Thyroid gland (tissue), 4 donors: ENCODE measurements around the gene HPRT1. TPM values are rescaled to one million over a fixed set of nuclear protein-coding genes. Genes with fewer than 3 reads are reported as not detected.

Experiments
- DNase-seq, 2 donors: peaks; one replicate each; pipeline ENCODE4 v3.0.0-alpha.2; 2019
- H3K27ac ChIP-seq, 3 donors: fragments of 200-600 bp; sonication (generic); 1 replicate in 2 of 3; 2 replicates in 1 of 3; pipeline ENCODE4 v1.5.1; 2016 to 2019; ENCODE audit warnings: mild to moderate bottlenecking in 1 of 3, moderate library complexity in 1 of 3
- H3K27me3 ChIP-seq: fragments of 200-600 bp; sonication (generic); one replicate; pipeline ENCODE4 v1.5.1; 2019
- H3K36me3 ChIP-seq, 2 donors: fragments of 200-600 bp; sonication (generic); one replicate each; pipeline ENCODE4 v1.5.1; 2016 to 2019
- H3K4me1 ChIP-seq, 2 donors: fragments of 200-600 bp; sonication (generic); one replicate each; pipeline ENCODE4 v1.5.1; 2017 to 2019
- H3K4me3 ChIP-seq, 3 donors: fragments of 200-600 bp; sonication (generic); replicated peaks in 1 of 3; 1 replicate in 2 of 3; 2 replicates in 1 of 3; pipeline ENCODE4 v1.5.1; 2016; ENCODE audit warnings: mild to moderate bottlenecking in 1 of 3
- H3K9me3 ChIP-seq: fragments of 200-600 bp; sonication (generic); one replicate; pipeline ENCODE4 v1.5.1; 2017
- CTCF ChIP-seq, 6 experiments: fragments of 200-600 bp in 3 of 6; fragments of 450-650 bp in 3 of 6; sonication (generic) in 3 of 6; IDR thresholded peaks; one replicate each; pipeline ENCODE4 v1.5.1; 2016 to 2019; ENCODE audit warnings: antibody characterized with exemption in 6 of 6, mild to moderate bottlenecking in 2 of 6, inconsistent platforms in 1 of 6, moderate library complexity in 1 of 6
- POLR2A ChIP-seq, 2 donors: fragments of 450-650 bp; IDR thresholded peaks; one replicate each; pipeline ENCODE4 v1.6.1; 2017; ENCODE audit warnings: antibody characterized with exemption in 2 of 2, mild to moderate bottlenecking in 2 of 2, moderate library complexity in 1 of 2
- WGBS, 2 donors: methylation state at CpG; one replicate each; pipeline ENCODE4 v1.1.5; 2017; 5-methylcytosine and 5-hydroxymethylcytosine counted together
- intact Hi-C: fragments of 100-400 bp; cut with DNase I; formaldehyde crosslinking; loops from one replicate; pipeline ENCODE4 v1.15.1; 2023
- microRNA counts, 2 donors: library from miRNA; unstranded; fragments of <30 nt; microRNA quantifications; one replicate each; lab custom pipeline; 2016 to 2017
- microRNA-seq: library from miRNA; unstranded; fragments of <30 nt; microRNA quantifications from one replicate; pipeline ENCODE4, GENCODE V29; 2016
- small RNA-seq: library from RNA; depleted of rRNA; stranded (forward); fragments of <200 nt; gene quantifications from one replicate; pipeline ENCODE3, GENCODE V24; 2016
- total RNA-seq, 4 donors: library from RNA; depleted of rRNA; stranded (reverse); fragments of >200 nt; gene quantifications; one replicate each; pipeline ENCODE4 v1.2.3, GENCODE V29; 2016

The HPRT1 gene
- total RNA-seq, 4 donors from 2014 or later: 13.4 to 29.2 (median 21.2) TPM

- Histone ChIP-seq H3K9me3 (no peaks in the 10 kb centered on the region), H3K4me1 (peaks cover 13 to 17% of the 10 kb centered on the region in 2 donors), H3K27ac (no peak overlapping the region), H3K36me3 (no peaks in the 10 kb centered on the region), H3K27me3 (no peaks in the 10 kb centered on the region), H3K4me3 (no peak overlapping the region)
- 87 to 92% methylated on average over 3 to 13 of the region's 35 CpGs for WGBS, 2 donors
- DNase-seq: no peak
- intact Hi-C loops: no loop called here
- TF ChIP-seq POLR2A (IDR thresholded peaks at IDR 0.05) (no peak), CTCF (IDR thresholded peaks at IDR 0.05) (no peak)
Measured at GRCh38 chrX:134546187-134546586, 86.2 kb downstream of the HPRT1 start.

GRCh38 chrX:134547047-134547679 is 87.2 kb downstream of the HPRT1 start:
- H3K4me3 ChIP-seq: no peak overlapping the region
- intact Hi-C loops: no loop called here
- H3K36me3 ChIP-seq: no peaks in the 10 kb centered on the region
- no peaks in the 10 kb centered on the region for H3K27me3 ChIP-seq
- peaks cover 16% of the 10 kb centered on the region in 2 donors for H3K4me1 ChIP-seq
- 42 to 63% methylated on average over 7 of the region's 7 CpGs for WGBS, 2 donors
- no peak for DNase-seq
- no peaks in the 10 kb centered on the region for H3K9me3 ChIP-seq
- no peak overlapping the region for H3K27ac ChIP-seq
- TF ChIP-seq POLR2A (IDR thresholded peaks at IDR 0.05) (no peak), CTCF (IDR thresholded peaks at IDR 0.05) (no peak)

- H3K9me3 ChIP-seq: no peaks in the 10 kb centered on the region
- H3K27me3 ChIP-seq: no peaks in the 10 kb centered on the region
- peak overlapping the region in 2 of 3 donors; percentile 30 to 50 for H3K4me3 ChIP-seq
- H3K27ac ChIP-seq: peak overlapping the region; percentile 42 to 86 (median 73)
- peaks cover 3 to 6% of the 10 kb centered on the region in 2 donors for H3K4me1 ChIP-seq
- WGBS, 2 donors: 1% methylated on average over 33 of the region's 33 CpGs
- intact Hi-C loops: no loop called here
- peak in 1 of 2 donors; percentile 29 for TF ChIP-seq POLR2A (IDR thresholded peaks at IDR 0.05)
- no peak for TF ChIP-seq CTCF (IDR thresholded peaks at IDR 0.05)
- H3K36me3 ChIP-seq: no peaks in the 10 kb centered on the region
- DNase-seq: no peak
Measured at GRCh38 chrX:134548257-134549201, 88.6 kb downstream of the HPRT1 start.

MicroRNAs within 50 kb of the gene (microRNA counts, 767-probe panel; counts per million panel counts)
- microRNA hsa-miR-424-5p (lab: Ali Mortazavi, UCI): 0 to 1,626 counts per million in 2 donors
- 3,220 to 5,869 counts per million in 2 donors for microRNA hsa-miR-450a-5p (lab: Ali Mortazavi, UCI)
- microRNA hsa-miR-450b-3p (lab: Ali Mortazavi, UCI): 0 counts per million in 2 donors
- microRNA hsa-miR-450b-5p (lab: Ali Mortazavi, UCI): 0 to 2,199 counts per million in 2 donors
- microRNA hsa-miR-503 (lab: Ali Mortazavi, UCI): 1,945 to 2,953 counts per million in 2 donors
- microRNA hsa-miR-542-3p (lab: Ali Mortazavi, UCI): 2,368 to 4,032 counts per million in 2 donors
- 3,441 to 4,690 counts per million in 2 donors for microRNA hsa-miR-542-5p (lab: Ali Mortazavi, UCI)

Small RNAs within 50 kb of the gene (microRNA-seq; reads per million reads assigned to microRNA genes)
- gene MIR424: 16,189 reads per million, percentile 96 among the genes with 10 or more reads in this experiment
- 4.8 reads per million, percentile 9 among the genes with 10 or more reads in this experiment for gene MIR450A1
- 20.1 reads per million, percentile 37 among the genes with 10 or more reads in this experiment for gene MIR450A2
- gene MIR450B: 11.7 reads per million, percentile 28 among the genes with 10 or more reads in this experiment
- 45.4 reads per million, percentile 47 among the genes with 10 or more reads in this experiment for gene MIR503
- 129 reads per million, percentile 57 among the genes with 10 or more reads in this experiment for gene MIR542

Small RNAs within 50 kb of the gene (small RNA-seq; reads per million reads assigned to genes)
- gene AC004383.1 (not detected), gene MIR450A1 (not detected), gene MIR450A2 (not detected), gene MIR450B (not detected), gene MIR503 (not detected), gene MIR542 (0.47 reads per million)

Other genes with a start within 250 kb of the HPRT1 start
- under 1 TPM in 2 of 4 donors, not detected in 2; 0.81 to 0.89 TPM for gene CCDC160, start 223.0 kb upstream of the HPRT1 start, total RNA-seq
- 10 to 100 TPM; 19.6 to 31.8 (median 21.2) TPM for gene PHF6, start 86.9 kb upstream of the HPRT1 start, total RNA-seq
- not detected for gene PLAC1, start 198.3 kb downstream of the HPRT1 start, total RNA-seq